Activated CD4-positive, alpha-beta T cell treated with anti-CD3 and anti-CD28 coated beads, Interleukin-2, amount 10 ng/mL, durations not matched to agents 7 days and 5 days (primary cell): ENCODE data around the gene FAM168A. TPM values are rescaled to one million over a fixed set of nuclear protein-coding genes. Genes with fewer than 3 reads are reported as not detected.
A peak's percentile ranks its signal among the peaks of the same experiment; 100 is the strongest.

Experiments used
- CTCF ChIA-PET: fragments of 350-600 bp; sonication (Branson Sonifier 250); formaldehyde crosslinking; loops from one replicate; lab custom pipeline; 2021; ENCODE audit warnings: antibody characterized with exemption; lab: Charles Lee
- POLR2A ChIA-PET: fragments of 350-600 bp; sonication (Branson Sonifier 250); formaldehyde crosslinking; loops from one replicate; lab custom pipeline; 2021; ENCODE audit warnings: antibody characterized with exemption; lab: Charles Lee
- DNase-seq: peaks from one replicate; pipeline ENCODE4 v3.0.0-alpha.2; 2020
- H3K27ac Mint-ChIP-seq: one replicate; pipeline ENCODE4 v1.8.0; 2021; ENCODE audit warnings: mild to moderate bottlenecking, moderate library complexity, mixed read lengths
- H3K27me3 Mint-ChIP-seq: one replicate; pipeline ENCODE4 v1.8.0; 2021; ENCODE audit warnings: mixed read lengths
- H3K36me3 Mint-ChIP-seq: one replicate; pipeline ENCODE4 v1.8.0; 2021; ENCODE audit warnings: low read depth, mixed read lengths
- H3K4me1 Mint-ChIP-seq: one replicate; pipeline ENCODE4 v1.8.0; 2021; ENCODE audit warnings: mixed read lengths
- H3K4me3 Mint-ChIP-seq: one replicate; pipeline ENCODE4 v1.8.0; 2021; ENCODE audit warnings: mild to moderate bottlenecking, moderate library complexity, mixed read lengths
- H3K9me3 Mint-ChIP-seq: one replicate; pipeline ENCODE4 v1.8.0; 2021; ENCODE audit warnings: mixed read lengths
- total RNA-seq, 2 experiments: library from RNA; stranded (reverse); gene quantifications; one replicate each; pipeline ENCODE4 v1.2.3, GENCODE V29; 2021

Gene FAM168A
- total RNA-seq, 2 experiments from 2014 or later: 28.9 to 31.2 TPM

GRCh38 chr11:73547706-73548595 is 50.0 kb downstream of the FAM168A start:
- CTCF ChIA-PET: interaction anchor here (0.9 kb wide), 1 partner anchor 9 kb away, joined by 3 read pairs; no protein-coding TSS in a partner anchor
- H3K9me3 Mint-ChIP-seq: no peaks in the 10 kb centered on the region
- H3K36me3 Mint-ChIP-seq: no peaks in the 10 kb centered on the region
- DNase-seq: no peak
- H3K27me3 Mint-ChIP-seq: no peaks in the 10 kb centered on the region
- no peak overlapping the region for H3K4me3 Mint-ChIP-seq
- no peak overlapping the region for H3K27ac Mint-ChIP-seq
- peaks cover 24% of the 10 kb centered on the region for H3K4me1 Mint-ChIP-seq
- POLR2A ChIA-PET: no interaction called here

GRCh38 chr11:73542175-73542574 is 55.7 kb downstream of the FAM168A start:
- DNase-seq: no peak
- ChIA-PET CTCF (no interaction called here), POLR2A (no interaction called here)
- H3K36me3 Mint-ChIP-seq: peaks cover 3% of the 10 kb centered on the region
- H3K9me3 Mint-ChIP-seq: no peaks in the 10 kb centered on the region
- H3K27me3 Mint-ChIP-seq: no peaks in the 10 kb centered on the region
- H3K4me3 Mint-ChIP-seq: no peak overlapping the region
- H3K4me1 Mint-ChIP-seq: peaks cover 23% of the 10 kb centered on the region
- no peak overlapping the region for H3K27ac Mint-ChIP-seq

- H3K27ac Mint-ChIP-seq: no peak overlapping the region
- POLR2A ChIA-PET: no interaction called here
- no peaks in the 10 kb centered on the region for H3K9me3 Mint-ChIP-seq
- H3K27me3 Mint-ChIP-seq: no peaks in the 10 kb centered on the region
- peaks cover 11% of the 10 kb centered on the region for H3K36me3 Mint-ChIP-seq
- no peak overlapping the region for H3K4me3 Mint-ChIP-seq
- H3K4me1 Mint-ChIP-seq: peaks cover 27% of the 10 kb centered on the region
- no peak for DNase-seq
- CTCF ChIA-PET: interaction anchor here (0.9 kb wide), 1 partner anchor 8 kb away, joined by 3 read pairs; no protein-coding TSS in a partner anchor
These were observed 58.3 kb downstream of the FAM168A start for GRCh38 chr11:73539506-73540084.

GRCh38 chr11:73538381-73538872 is 59.5 kb downstream of the FAM168A start:
- H3K4me3 Mint-ChIP-seq: peak overlapping the region; percentile 26
- CTCF ChIA-PET: interaction anchor here (0.6 to 0.9 kb wide), 2 partner anchors 9 to 319 kb away, joined by 3 to 4 read pairs; no protein-coding TSS in a partner anchor

GRCh38 chr11:73537969-73538368 is 59.9 kb downstream of the FAM168A start:
- Mint-ChIP-seq H3K4me3 (no peak overlapping the region), H3K9me3 (no peaks in the 10 kb centered on the region), H3K4me1 (peaks cover 27% of the 10 kb centered on the region), H3K36me3 (peaks cover 11% of the 10 kb centered on the region), H3K27me3 (no peaks in the 10 kb centered on the region), H3K27ac (peak overlapping the region; percentile 63)
- ChIA-PET POLR2A (no interaction called here), CTCF (no interaction called here)
- DNase-seq: no peak

More at GRCh38 chr11:73538381-73538872, 59.5 kb downstream of the FAM168A start:
- Mint-ChIP-seq H3K36me3 (peaks cover 11% of the 10 kb centered on the region), H3K4me1 (peaks cover 27% of the 10 kb centered on the region), H3K27ac (peak overlapping the region; percentile 63), H3K27me3 (no peaks in the 10 kb centered on the region), H3K9me3 (no peaks in the 10 kb centered on the region)
- DNase-seq: peak; percentile 49
- POLR2A ChIA-PET: interaction anchor here (0.7 kb wide), 1 partner anchor 996 kb away, joined by 4 read pairs; no protein-coding TSS in a partner anchor

GRCh38 chr11:73536961-73537360 is 61.0 kb downstream of the FAM168A start:
- Mint-ChIP-seq H3K27ac (peak overlapping the region; percentile 27), H3K4me1 (peaks cover 31% of the 10 kb centered on the region), H3K27me3 (no peaks in the 10 kb centered on the region), H3K36me3 (peaks cover 11% of the 10 kb centered on the region), H3K4me3 (no peak overlapping the region), H3K9me3 (no peaks in the 10 kb centered on the region)
- CTCF ChIA-PET: interaction anchor here (0.6 kb wide), 1 partner anchor 24 kb away, joined by 4 read pairs; no protein-coding TSS in a partner anchor
- POLR2A ChIA-PET: interaction anchor here (0.5 kb wide), 1 partner anchor 64 kb away, joined by 3 read pairs; no protein-coding TSS in a partner anchor
- no peak for DNase-seq

GRCh38 chr11:73532310-73532709 is 65.6 kb downstream of the FAM168A start:
- H3K27me3 Mint-ChIP-seq: no peaks in the 10 kb centered on the region
- no peak for DNase-seq
- no peak overlapping the region for H3K27ac Mint-ChIP-seq
- POLR2A ChIA-PET: no interaction called here
- no peaks in the 10 kb centered on the region for H3K9me3 Mint-ChIP-seq
- CTCF ChIA-PET: interaction anchor here (0.5 to 0.7 kb wide), 2 partner anchors 73 to 541 kb away, joined by 3 to 4 read pairs; no protein-coding TSS in a partner anchor
- peaks cover 34% of the 10 kb centered on the region for H3K4me1 Mint-ChIP-seq
- H3K36me3 Mint-ChIP-seq: peaks cover 8% of the 10 kb centered on the region
- no peak overlapping the region for H3K4me3 Mint-ChIP-seq

DNA sequence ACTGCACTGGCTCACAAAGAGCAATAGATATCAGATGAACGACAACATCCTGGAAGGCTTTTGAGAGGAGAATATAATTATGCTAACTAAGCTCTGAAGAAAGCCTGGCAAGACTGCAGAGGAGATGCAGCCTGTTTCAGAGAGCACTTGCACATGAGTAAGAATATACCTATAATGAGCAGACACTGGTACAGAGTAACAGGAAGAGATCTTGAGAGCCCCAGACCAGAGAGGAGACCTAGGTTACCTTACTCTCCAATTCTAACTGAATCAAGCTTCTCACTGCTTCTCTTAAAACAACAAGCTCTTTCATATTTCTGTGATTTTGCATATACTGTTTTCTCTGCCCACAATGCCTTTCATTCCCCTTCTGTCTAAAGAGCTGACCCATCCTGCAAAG is 66.5 kb downstream of the FAM168A start:
- DNase-seq: no peak
- ChIA-PET CTCF (interaction anchor here (0.7 kb wide), 1 partner anchor 74 kb away, joined by 3 read pairs; no protein-coding TSS in a partner anchor), POLR2A (interaction anchor here (0.6 kb wide), 3 partner anchors 81 to 1027 kb away, joined by 3 to 4 read pairs (median 3); no protein-coding TSS in a partner anchor)
- Mint-ChIP-seq H3K27me3 (no peaks in the 10 kb centered on the region), H3K36me3 (peaks cover 3% of the 10 kb centered on the region), H3K4me1 (peaks cover 39% of the 10 kb centered on the region), H3K4me3 (no peak overlapping the region), H3K27ac (no peak overlapping the region), H3K9me3 (no peaks in the 10 kb centered on the region)

DNA sequence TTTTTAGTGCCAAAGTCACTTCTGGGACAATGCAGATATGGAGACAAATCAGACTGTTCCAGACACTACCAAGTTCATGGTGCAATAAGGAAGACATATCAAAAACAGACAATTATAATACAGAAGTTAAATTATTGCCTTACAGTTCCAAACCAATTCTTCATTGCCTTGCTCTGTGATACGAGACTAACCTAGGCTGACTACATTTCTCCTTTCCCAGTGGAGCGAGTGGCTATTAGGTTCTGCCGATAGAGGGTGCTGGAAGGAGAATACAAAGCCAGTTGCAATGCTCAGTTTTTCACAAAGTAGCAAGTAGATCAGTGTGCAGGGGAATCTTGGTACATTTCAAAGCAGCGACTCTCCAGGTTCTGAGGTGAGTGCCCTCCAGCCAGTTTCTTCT is 67.8 kb downstream of the FAM168A start:
- Mint-ChIP-seq H3K4me1 (peaks cover 40% of the 10 kb centered on the region), H3K27ac (no peak overlapping the region), H3K4me3 (no peak overlapping the region), H3K9me3 (no peaks in the 10 kb centered on the region), H3K27me3 (no peaks in the 10 kb centered on the region), H3K36me3 (peaks cover 2% of the 10 kb centered on the region)
- CTCF ChIA-PET: interaction anchor here (1.5 kb wide), 1 partner anchor 9 kb away, joined by 7 read pairs; no protein-coding TSS in a partner anchor
- POLR2A ChIA-PET: no interaction called here
- no peak for DNase-seq

DNA sequence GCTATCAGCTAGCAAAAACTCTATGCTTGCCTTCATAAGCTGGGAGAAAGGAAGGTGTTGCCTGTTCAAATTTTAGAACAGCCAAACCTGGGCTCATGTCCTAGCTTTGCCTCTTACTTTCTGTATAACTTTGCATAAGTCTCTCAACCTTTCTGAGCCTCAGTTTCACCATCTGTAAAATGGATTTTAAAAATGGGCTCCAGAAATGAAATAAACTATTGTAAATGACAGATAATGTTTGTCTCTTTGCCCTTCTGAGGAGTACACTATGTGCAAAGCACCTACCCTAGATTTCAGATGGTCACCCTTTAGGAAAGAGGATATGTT is 68.7 kb downstream of the FAM168A start:
- Mint-ChIP-seq H3K4me3 (no peak overlapping the region), H3K4me1 (peaks cover 40% of the 10 kb centered on the region), H3K27me3 (no peaks in the 10 kb centered on the region), H3K9me3 (peaks cover under 1% of the 10 kb centered on the region), H3K36me3 (peaks cover under 1% of the 10 kb centered on the region), H3K27ac (peak overlapping the region; percentile 60)
- ChIA-PET CTCF (interaction anchor here (1.0 to 1.5 kb wide), 2 partner anchors 9 to 19 kb away, joined by 4 to 7 read pairs; no protein-coding TSS in a partner anchor), POLR2A (no interaction called here)
- DNase-seq: no peak

GRCh38 chr11:73528483-73529203 is 69.3 kb downstream of the FAM168A start:
- Mint-ChIP-seq H3K9me3 (peaks cover 5% of the 10 kb centered on the region), H3K27ac (no peak overlapping the region), H3K27me3 (no peaks in the 10 kb centered on the region), H3K4me3 (peak overlapping the region; percentile 14), H3K4me1 (peaks cover 40% of the 10 kb centered on the region), H3K36me3 (peaks cover 4% of the 10 kb centered on the region)
- POLR2A ChIA-PET: no interaction called here
- DNase-seq: no peak
- CTCF ChIA-PET: interaction anchor here (1.0 to 1.5 kb wide), 3 partner anchors 8 to 18 kb away, joined by 3 to 7 read pairs (median 4); no protein-coding TSS in a partner anchor

- peaks cover 8% of the 10 kb centered on the region for H3K36me3 Mint-ChIP-seq
- no peaks in the 10 kb centered on the region for H3K27me3 Mint-ChIP-seq
- no peak for DNase-seq
- H3K4me1 Mint-ChIP-seq: peaks cover 40% of the 10 kb centered on the region
- H3K4me3 Mint-ChIP-seq: no peak overlapping the region
- POLR2A ChIA-PET: no interaction called here
- no peak overlapping the region for H3K27ac Mint-ChIP-seq
- CTCF ChIA-PET: interaction anchor here (1.4 kb wide), 1 partner anchor 13 kb away, joined by 3 read pairs; no protein-coding TSS in a partner anchor
- H3K9me3 Mint-ChIP-seq: peaks cover 8% of the 10 kb centered on the region
These were observed 69.9 kb downstream of the FAM168A start for GRCh38 chr11:73528013-73528412.
